OCI-LY3 (cell line): ENCODE data around the gene HDAC4.

Source experiments
- EZH2phosphoT487 ChIP-seq: fragments of 200-600 bp; shearing (Covaris generic); IDR thresholded peaks from 2 replicates; pipeline ENCODE4 v1.6.1; 2018; ENCODE audit warnings: antibody characterized with exemption, mixed run types, low read depth
- TF ChIP-seq, protein P1 (sequence below): fragments of 200-600, 300-600 bp; sonication (generic); IDR thresholded peaks from 2 replicates; pipeline ENCODE4 v1.5.1; 2014; ENCODE audit warnings: antibody characterized with exemption, low read length, low read depth

DNA sequence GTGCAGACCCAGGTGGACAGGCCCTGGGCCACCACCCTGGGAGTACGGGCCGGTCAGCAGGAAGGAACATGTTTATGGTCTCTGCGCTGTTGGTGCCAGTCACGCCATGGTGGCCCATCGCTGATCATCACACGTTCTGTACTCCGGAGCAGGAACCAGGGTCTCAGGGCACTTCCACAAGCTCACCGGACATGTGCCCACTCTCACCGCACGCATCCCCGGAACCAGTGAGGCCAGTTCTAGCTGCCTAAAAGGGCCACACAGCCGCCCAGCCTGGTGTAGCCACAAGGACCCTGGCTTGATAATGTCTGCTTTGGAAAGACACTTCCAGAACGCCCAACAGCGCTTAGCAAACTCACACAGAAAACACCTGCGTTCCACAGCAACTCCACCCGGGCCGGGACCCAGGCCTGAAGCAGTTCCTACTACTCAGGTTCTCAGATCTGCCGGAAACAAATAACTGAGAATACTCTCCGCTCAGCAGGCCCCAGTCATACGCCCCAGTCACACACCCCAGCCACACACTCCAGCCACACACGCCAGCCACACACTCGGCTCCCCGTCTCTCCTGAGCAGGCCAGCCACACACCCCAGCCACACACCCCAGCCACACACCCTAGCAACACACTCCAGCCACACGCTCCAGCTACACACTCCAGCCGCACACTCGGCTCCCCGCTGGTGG is 123.3 kb downstream of the HDAC4 start:
- TF ChIP-seq, protein P1, sequence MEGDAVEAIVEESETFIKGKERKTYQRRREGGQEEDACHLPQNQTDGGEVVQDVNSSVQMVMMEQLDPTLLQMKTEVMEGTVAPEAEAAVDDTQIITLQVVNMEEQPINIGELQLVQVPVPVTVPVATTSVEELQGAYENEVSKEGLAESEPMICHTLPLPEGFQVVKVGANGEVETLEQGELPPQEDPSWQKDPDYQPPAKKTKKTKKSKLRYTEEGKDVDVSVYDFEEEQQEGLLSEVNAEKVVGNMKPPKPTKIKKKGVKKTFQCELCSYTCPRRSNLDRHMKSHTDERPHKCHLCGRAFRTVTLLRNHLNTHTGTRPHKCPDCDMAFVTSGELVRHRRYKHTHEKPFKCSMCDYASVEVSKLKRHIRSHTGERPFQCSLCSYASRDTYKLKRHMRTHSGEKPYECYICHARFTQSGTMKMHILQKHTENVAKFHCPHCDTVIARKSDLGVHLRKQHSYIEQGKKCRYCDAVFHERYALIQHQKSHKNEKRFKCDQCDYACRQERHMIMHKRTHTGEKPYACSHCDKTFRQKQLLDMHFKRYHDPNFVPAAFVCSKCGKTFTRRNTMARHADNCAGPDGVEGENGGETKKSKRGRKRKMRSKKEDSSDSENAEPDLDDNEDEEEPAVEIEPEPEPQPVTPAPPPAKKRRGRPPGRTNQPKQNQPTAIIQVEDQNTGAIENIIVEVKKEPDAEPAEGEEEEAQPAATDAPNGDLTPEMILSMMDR: no peak
- TF ChIP-seq EZH2phosphoT487: no peak
